Activated effector memory CD4-positive, alpha-beta T cell treated with anti-CD3 and anti-CD28 coated beads, Interleukin-2, amount 50 U/mL, for 16 hours (primary cell): ENCODE measurements around the gene CDKN3.
"Not testable (repeated sequence)": the region's sequence is repeated elsewhere in the genome, so short reads cannot be mapped to it uniquely, and the experiment has no call there.

Experiments
- DNase-seq: peaks from one replicate; pipeline ENCODE4 v3.0.0-alpha.2; 2020

CDKN3 gene

DNA sequence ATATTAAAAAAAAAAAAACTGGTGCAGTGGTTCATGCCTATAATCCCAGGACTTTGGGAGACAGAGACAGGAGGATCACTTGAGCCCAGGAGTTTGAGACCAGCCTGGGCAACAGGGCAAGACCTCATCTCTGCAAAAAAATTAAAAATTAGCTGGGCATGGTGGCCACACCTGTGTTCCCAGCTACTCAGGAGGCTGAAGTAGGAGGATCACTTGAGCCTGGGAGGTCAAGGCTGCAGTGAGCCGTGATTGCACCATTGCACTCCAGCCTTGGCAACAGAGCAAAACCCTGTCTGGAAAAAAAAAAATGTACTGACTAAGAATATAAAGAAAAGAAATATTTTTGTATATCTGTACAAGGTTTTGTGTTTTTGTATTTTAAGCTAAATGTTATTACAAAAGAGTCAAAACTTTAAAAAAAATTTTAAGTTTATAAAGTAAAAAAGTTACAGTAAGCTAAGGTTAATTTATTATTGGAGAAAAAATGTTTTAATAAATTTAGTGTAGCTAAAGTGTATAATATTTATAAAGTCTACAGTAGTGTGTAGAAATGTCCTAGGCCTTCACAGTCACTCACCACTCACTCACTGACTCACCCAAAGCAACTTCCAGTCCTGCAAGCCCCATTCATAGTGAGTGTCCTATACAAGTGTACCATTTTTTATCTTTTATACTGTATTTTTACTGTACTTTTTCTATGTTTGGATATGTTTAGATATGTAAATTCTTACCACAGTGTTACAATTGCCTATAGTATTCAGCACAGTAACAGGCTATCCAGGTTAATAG lies 60.2 kb downstream of the CDKN3 start:
- not testable (repeated sequence) for DNase-seq

- no peak for DNase-seq
Observed at GRCh38 chr14:54457609-54457996, 60.8 kb downstream of the CDKN3 start.

DNA sequence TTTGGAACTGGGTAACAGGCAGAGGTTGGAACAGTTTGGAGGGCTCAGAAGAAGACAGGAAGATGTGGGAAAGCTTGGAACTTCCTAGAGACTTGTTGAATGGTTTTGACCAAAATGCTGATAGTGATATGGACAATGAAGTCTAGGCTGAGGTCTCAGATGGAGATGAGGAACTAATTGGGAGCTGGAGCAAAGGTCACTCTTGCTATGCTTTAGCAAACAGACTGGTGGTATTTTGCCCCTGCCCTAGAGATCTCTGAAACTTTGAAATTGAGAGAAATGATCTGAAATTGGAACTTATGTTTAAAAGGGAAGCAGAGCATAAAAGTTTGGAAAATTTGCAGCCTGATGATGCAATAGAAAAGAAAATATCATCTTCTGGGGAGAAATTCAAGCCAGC lies 61.7 kb downstream of the CDKN3 start:
- not testable (repeated sequence) for DNase-seq

- DNase-seq: no peak
Observed at GRCh38 chr14:54459106-54459505, 62.3 kb downstream of the CDKN3 start.

DNA sequence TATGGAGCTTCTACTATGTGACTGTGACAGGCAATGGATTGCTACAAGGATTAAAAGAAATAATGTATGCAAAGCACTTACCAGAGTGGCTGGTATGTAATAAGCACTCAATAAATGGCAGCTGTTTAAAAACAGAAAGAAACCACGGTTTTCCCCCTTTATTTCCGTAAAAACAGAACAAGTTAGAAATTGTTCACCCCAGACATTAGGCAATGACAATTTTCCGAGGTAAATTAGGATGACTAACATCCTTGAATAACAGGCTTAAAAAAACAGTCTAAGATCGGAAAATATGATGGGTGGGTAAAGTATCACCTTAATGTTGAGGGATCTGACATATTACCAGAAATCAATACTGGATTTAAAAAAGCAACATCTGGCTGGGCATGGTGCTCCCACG lies 65.2 kb downstream of the CDKN3 start:
- DNase-seq: no peak

- no peak for DNase-seq
Observed at GRCh38 chr14:54465654-54466053, 68.8 kb downstream of the CDKN3 start.

DNA sequence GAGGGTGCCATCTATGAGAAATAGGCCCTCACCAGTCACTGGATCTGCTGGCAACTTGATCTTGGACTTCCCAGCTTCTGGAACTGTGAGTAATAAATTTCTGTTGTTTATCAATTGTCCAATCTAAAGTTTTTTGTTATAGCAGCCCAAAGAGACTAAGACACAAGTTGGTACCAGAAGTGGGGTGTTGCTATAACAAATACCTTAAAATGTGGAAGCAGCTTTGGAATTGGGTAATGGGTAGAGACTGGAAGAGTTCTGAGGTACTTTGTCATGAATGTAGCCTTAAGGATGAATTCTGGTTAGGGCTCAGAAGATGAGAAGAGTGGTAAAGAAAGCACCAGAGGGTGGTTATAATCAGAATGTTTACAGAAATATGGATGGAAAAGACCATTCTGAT lies 70.5 kb downstream of the CDKN3 start:
- DNase-seq: no peak
